CD1c-positive myeloid dendritic cell (primary cell): ENCODE measurements around the gene MRPL42.
"Not testable (repeated sequence)": the region's sequence is repeated elsewhere in the genome, so short reads cannot be mapped to it uniquely, and the experiment has no call there.

Source experiments
- DNase-seq: peaks from one replicate; pipeline ENCODE4 v3.0.0-alpha.2; 2016; ENCODE audit errors: extremely low spot score

MRPL42 gene

DNA sequence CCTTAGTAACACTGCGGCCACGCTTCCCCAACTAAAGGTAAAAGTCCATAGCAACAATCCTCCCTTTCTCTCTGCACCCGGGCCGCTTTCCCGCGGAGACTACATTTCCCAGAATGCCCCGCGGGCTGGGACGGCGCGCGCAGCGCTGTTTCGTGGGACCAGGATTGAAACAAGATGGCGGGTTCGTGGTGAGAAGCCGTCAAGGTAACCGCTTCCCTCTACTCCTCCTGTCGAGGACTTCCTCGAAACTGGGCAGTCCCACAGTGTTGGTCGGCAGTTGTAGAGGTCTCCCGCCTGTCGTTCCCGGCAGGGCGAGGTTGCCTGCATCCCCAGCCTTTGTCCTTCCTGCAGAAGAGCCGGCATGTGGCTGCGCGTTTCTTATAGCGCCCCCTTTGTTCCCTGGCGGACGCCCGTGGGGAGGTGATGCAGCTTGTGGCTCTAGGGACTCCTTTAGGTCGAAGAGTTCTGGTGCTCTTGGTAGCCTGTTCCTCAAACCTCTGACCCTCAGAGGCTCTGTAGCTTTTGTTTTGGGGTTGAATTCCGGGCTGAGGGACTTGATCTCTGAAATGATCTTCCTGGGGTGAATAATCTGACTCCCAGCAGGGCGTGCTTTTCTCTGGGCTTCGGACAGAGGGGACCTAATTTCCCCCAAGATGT lies at the start of gene MRPL42:
MRPL42 (plus strand) TSS at position 164 of the 657 bp plus-strand sequence. CDS start 1,772 bp downstream, outside the sequence.
- DNase-seq = peak; percentile 95

DNA sequence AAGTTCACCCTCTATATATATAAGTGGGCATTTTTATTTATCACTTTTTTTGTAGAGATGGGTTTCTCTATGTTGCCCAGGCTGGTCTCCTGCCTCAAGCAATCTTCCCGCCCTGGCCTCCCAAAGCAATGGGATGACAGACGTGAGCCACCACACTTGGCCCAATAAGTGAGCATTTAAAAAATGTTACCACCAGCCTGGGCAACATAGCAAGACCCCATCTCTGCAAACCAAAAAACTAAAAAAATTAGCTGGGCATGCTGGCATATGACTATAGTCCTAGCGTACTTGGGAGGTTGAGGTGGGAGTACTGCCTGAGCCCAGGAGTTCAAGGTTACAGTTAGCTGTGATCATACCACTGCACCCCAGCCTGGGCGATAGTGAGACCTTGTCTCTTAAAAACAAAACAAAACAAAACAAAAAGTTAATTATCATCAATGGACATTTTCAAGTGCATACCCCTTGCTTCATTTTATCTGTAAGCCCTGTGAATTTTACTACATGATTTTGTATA lies 49.3 kb upstream of the MRPL42 start:
- DNase-seq = no peak

DNA sequence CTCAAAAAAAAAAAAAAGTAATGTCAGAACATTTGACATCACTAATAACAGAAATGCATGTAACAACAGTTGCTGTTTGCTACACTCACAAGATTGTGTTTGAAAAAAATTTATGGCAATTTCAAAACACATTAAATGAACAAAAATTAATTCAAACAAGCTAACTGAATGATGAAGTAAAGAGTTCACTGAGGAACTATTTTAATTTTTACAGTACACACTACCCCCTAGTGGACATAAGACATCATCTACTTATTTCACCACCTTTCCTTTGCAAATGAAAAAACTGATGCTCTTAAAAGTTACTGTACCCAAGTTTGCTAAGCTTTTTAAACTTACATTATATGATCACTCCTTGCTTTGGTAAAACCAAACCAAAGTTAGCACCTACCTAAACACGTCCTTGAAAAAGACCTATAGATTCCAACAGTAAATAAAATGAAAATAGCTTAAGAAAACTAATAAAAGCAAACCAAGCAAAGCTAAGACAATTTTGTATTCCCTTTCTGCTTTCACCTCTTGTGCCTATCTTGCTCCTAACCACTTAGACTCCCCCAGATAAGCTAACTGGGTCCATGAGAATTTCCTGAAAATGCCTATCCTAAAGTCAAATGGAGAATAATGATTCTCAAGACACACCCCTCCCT lies 47.8 kb upstream of the MRPL42 start:
- DNase-seq = peak; percentile 72

DNA sequence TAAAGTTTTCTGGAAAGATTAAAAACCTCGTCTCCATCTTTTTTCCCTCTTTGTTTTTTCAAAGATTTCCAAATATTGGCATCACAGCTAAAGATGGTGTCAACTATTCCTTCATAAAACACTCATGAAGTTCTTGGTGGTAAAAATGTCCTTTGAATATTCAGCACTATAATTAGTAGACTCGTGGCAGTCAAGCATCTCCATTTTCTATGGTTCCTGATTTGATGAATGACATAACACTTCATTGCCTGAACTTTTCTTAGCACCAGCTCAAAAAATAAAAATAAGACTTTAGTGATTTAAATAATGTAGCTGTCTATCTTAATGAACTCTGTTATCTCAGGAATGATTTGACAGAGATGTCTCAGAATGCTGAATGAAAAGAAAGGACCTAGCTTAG lies 45.3 kb upstream of the MRPL42 start:
- DNase-seq = no peak

DNA sequence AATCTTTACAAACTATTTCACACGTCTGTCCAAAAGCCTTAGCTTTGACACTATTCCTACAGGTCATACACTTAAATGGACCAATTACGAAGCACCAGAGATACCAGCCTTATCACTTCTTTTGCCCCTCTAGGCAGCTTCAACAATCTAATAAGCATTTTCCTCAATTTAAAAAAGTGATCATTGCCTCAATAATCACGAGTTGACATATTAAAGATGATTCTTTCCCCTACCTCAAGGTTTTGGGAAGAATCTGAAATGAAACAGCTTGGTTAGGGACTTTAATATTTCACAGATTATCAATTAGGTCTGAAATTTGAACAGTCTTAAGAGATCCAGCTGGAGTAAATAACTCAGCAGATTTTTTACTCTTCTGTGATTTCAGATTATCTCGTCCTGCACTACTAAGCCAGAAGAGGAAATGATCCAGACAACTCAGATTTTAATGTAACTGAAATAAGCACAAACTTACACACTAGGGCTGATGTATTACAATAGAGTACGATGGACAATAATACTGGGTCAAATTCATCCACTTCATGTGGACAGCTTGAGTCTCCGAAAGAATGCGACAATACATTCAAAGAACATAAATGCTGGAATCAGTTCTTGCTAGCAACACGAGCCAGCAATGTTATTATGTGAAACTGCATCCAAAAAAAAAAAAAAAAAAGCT lies 41.4 kb upstream of the MRPL42 start:
- no peak for DNase-seq

DNA sequence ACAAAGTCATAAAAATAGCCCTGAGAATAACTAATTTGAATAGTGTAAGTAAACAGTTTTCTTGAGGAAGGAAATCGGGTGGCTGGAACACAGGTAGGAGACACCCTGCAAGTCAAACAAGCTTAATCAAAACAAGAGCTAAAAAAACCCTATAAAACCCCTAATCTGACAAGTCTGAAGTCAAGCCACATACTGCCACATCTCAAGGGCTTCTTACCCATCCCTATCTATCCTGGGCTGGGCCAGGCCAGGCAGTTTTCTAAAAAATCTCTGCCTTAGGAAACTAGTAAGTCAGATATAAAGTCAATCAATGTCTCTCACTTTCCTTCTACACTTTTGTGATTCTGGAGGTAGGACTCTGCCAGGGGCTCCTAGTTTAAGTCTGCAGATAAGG lies 40.9 kb upstream of the MRPL42 start:
- no peak for DNase-seq

DNA sequence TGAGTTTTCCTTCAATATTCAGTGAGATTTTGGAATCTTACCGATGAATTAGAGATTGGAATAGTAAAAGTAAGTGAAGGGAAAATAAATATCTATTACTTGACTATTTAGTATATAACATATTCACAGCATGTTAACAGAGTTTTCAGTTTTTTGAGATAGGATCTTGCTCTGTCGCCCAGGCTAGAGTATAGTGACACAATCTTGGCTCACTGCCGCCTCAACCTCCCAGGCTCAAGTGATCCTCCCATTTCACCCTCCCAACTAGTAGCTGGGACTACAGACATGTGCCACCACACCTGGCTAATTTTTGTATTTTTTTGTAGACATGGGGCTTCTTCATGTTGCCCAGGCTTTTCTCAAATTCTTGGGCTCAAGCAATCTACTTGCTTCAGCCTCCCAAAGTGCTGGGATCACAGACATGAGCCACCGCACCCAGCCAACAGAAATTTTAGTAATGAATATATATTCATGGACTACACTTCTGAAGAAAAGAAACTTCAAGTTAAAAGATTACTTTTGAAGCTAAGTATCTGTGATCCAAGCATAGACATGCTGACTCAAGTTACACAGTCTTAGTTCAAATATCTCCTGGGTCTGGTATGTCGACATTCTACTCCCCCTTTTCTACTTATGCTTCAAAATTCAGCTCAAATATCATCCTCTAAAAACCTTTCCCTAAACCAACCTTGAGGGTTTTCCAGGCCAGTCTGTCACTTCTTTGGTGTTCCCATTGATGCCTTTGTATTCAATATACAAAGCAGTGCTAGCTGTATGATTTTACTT lies 39.3 kb upstream of the MRPL42 start:
- no peak for DNase-seq

DNA sequence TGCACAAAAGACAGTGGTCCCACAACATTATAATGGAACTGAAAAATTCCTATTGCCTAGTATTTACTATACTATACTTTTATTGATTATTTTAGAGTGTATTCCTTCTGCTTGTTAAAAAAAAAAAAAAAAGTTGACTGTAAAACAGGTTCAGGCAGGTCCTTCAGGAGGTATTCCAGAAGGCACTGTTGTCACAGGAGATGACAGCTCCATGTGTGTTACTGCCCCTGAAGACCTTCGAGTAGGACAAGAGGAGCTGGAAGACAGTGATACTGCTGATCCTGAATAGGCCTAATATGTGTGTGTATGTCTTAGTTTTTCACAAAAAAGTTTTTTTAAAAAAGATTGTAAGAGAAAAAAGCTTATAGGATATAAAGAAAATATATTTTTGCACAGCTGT lies 37.9 kb upstream of the MRPL42 start:
- DNase-seq = no peak

DNA sequence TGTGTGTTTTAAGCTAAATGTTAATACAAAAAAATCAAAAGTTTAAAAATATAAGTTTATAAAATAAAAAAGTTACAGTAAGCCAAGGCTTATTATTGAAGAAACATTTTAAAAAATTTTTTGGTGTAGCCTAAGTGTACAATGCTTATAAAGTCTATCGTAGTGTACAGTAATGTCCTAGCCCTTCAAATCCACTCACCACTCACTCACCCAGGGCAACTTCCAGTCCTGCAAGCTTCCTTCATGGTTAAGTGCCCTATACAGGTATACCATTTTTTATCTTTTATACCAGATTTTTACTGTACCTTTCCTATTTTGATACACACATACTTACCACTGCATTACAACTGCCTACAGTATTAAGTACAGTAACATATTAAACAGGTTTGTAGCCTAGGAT lies 37.5 kb upstream of the MRPL42 start:
- DNase-seq = no peak

DNA sequence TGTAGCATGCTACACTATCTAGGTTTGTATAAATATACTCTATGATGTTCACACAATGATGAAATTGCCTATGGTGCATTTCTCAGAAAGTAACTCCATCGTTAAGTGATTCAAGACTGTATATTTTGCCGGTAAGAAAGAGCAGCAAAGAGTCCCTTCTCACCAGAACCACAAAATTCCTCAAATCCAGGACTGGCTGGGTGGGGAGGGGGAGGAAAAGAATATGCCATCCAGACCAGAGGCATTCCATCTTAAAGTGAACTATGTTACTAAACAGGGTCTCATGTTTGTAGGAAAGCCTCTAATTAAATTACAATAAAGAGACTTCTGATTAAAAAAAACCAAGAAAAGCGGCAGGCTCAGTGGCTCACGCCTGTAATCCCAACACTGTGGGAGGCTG lies 37.0 kb upstream of the MRPL42 start:
- no peak for DNase-seq

DNA sequence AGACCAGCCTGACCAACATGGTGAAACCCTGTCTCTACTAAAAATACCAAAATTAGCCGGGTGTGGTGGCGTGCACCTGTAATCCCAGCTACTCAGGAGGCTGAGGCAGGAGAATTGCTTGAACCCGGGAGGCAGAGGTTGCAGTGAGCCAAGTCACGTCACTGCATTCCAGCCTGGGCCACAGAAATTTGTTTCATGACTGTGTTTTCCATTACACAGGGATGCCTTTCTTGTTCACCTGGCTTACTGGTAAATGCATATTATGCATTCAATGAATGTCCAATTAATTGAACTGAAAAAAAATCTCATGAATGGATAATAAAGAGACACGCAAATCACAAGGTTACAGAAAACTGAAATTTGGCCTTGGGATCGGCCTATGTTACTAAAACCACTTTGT lies 35.3 kb upstream of the MRPL42 start:
- not testable (repeated sequence) for DNase-seq

DNA sequence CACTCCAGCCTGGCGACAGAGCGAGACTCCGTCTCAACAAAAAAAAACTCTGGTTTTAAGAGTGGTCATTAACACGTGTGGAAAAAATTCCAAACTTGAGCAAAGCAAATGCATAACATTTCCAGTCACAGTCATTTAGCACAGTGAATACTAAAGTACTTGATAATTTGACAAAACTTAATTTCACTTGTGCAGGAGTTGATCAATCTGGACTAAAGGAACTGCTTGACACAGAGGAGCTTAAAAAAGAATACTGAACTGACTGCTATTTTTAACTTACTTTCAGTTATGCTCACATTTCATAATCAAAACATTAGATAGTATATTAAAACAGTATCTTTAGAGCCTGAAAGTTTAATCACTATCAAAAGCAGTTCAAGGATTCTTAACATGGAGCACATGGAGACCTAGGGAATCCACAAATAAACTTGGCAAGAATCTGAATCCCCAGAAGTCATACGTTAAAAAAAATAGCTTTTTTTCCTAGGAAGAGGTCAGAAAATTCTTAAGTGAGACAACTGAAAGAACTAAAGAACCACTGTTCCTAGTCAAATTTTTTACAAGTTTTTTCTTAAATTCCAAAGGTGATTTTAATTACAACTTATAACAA lies 33.0 kb upstream of the MRPL42 start:
- no peak for DNase-seq

DNA sequence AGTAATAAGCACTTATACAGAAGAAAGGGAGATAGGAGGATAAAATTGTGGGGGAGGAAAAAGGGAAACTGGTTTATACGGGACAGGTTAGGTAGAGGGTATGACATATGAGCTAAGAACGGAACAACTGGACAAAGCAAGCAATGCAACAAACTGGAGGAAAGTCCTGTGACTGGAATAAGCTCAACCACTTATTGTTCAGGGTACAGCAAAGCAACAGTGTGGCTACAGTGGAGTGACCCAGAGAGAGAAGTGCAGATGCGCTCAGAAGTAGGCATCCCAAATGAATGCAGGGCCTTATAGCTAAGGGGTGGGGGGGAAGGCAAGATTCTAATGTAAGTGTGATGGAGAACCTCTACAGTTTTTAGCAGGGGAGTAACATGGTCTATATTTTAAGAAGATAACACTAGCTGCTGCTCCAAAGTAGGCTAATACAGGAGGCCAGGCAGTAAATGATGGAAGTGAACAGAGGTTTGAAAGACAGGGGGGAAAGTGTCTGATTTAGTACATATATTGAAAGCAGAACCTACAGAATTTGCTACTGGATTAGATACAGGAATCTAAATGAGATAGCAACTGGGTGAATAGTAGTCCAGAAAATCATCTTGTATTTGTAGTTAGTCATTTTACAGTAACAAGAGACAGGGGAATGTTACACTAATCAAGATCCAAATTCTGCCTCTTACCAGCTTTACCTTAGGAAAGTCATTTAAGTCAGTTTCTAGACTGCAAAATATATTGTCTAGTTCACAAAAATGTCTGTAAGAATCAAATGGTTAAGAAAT lies 28.9 kb upstream of the MRPL42 start:
- no peak for DNase-seq

DNA sequence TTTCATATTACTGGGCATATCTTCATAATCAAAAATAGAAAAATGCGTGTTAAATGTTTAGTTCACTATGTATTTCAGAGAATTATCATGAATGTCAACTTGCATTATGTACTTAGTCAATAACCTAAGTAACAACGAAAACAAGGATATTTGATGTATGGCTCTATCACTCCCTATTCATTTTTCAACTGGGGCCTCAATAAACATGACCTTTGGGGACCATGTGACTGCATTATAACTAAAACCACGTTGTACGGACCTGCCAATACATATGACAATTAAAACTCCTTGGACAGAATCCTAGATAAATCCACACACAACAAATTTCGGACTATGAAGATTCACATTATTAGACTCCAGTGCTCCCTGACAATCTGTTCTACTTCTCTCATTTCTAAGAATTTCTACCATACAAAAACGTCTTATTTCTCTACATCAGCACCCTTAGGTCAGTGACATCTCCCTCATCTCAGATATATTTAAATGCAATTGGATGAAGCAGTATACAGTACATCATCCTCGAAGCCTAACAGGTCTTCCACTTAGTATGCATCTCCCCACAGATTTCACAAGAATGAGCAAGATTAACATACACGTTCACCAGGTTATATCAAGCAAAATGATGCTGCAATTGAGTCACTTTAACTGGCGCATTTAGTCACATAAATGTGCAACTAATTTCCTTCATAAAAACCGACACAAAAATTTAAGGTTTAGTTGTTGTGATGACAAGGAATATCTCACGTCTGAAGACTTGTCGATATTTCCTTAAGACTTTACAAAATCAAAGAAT lies 27.1 kb upstream of the MRPL42 start:
- no peak for DNase-seq

DNA sequence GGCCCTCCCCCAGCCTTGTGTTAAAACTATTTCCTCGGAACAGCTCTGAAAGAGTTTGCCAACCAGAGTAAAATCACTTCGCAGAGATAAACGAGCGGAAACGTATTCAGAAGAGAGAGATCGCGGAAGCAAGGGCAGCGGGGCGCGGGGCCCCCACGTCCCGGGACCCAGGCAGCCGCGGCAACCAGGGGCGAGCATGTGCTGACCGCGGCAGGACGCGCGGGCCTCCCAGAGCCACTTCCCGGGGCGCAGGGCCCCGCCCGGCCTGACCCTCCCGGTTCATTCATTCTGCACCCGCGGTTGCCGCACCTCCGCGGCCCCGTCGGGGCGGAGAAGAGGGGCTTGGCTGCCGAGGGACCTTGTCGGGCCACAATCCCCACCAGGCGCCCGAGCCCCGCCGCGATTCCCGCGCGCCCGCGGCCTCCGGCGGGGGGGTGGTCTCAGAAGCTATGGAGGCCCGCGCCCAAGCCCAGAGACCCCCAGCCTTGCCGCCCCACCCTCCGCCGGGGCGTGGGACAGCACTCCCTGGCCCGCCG lies 26.2 kb upstream of the MRPL42 start:
- DNase-seq = peak; percentile 59

DNA sequence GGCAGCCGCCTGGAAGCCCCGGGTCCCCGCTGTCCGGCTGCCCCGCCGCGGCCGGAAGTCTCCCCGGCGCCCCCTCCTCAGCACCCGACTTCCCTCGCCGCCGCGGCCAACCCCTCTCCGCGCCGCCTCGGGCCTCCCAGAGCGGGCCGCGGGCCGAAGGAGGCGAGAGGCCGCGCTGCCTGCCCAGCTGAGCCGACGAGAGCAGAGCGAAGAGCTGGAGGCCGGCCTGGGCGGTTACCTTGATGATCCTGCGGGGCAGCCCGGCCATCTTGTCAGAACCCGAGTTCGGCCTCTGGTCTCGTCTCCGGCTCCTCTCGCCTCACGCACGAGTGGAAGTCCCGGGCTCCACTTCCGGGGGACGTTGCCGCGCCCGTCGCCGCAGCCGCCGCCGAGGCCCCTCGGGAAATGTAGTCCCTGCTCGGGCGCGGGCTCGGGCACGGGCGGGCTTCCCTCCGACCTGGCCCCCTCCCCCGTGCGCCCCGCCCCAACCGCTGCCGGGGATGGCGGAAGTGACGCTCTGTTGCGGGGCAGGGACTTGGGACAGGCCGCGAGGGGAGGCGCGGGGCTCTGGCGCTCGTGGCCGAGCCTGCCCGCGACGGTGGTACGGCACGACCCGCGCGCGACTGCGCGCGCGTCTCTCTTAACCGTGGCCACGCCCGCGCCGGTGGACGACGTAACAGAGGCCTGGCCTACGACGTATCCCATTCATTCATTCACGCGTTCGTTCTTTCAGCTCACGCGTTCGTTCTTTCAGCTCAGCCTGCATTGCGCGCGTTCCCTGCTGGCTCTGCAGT lies 25.5 kb upstream of the MRPL42 start, which contains the start of gene UBE2N:
UBE2N (minus strand) TSS at position 331 of the 794 bp plus-strand sequence; CDS start at position 268, 63 bp downstream.
- DNase-seq = peak; percentile 96

DNA sequence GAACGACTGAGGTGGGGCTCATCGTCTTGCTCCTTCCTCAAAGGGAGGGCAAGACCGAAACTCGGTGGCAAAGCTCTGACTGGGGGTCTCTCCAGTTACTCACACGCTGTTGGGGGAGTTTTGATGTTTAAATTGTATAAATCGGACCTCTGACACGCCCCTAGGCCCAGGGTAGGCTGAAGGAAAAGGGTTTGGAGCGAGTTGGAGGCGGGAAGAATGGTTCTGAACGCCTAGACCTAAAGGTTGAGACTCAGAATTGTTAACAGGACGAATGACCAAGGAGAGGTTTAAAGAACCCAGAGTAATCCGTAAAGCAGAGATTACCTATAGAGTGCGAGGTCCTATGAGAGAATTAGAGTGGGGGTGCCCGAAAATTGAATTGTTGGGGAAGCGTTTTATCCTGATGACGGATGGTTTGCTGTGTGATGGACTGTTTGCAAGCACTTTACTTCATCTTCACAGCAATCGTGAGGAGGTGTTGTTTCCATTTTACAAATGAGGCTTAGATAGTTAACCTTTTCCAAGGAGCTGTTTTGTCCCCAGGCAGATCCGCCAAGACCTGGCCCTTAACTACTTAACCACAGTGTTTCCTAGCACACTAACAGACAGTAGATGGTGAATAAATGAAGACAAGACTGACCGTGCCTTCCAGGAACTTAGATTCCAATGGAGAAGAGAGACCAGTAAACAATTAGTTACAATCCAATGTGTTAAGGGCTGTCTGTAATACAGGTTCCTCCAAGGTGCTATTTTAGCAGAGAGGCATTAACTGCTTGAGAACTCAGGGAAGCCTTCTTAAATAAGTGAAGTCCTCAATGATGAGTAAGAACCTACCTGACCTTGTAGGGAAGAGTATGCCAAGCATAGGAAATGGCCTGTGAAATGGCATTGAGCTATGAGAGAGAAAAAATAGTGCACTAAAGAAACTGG lies 24.6 kb upstream of the MRPL42 start:
- DNase-seq = no peak

DNA sequence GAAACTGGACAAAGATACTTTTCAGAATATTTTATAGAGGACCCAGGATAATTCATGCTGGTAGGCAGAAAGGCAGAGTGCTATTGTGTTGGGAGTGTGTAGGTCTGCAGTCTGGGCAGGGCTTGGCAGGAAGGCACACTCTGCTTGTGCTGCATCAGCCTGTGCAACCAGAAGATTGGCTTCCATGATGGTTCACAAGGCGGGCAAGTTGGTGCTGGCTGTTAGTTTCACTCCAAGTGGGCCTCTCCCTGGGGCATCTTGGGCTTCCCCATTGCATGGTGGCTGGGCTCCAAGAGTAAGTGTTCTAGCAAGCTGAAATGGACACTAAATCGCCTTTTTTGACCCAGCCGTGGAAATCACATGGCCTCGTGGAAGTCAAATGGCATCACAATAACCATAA lies 23.7 kb upstream of the MRPL42 start:
- DNase-seq = no peak
